GM18517 (cell line): ENCODE results near the gene SELENOS.

ENCODE experiments used
- ATAC-seq: cut with Tn5 transposase; IDR thresholded peaks from one replicate; pipeline ENCODE4 v1.9.1; 2021; ENCODE audit warnings: mild to moderate bottlenecking, moderate library complexity; ENCODE audit not compliant: unreplicated experiment

SELENOS gene

GRCh38 chr15:101277943-101278564 lies 769 bp upstream of the SELENOS start:
- ATAC-seq, result no peak

DNA sequence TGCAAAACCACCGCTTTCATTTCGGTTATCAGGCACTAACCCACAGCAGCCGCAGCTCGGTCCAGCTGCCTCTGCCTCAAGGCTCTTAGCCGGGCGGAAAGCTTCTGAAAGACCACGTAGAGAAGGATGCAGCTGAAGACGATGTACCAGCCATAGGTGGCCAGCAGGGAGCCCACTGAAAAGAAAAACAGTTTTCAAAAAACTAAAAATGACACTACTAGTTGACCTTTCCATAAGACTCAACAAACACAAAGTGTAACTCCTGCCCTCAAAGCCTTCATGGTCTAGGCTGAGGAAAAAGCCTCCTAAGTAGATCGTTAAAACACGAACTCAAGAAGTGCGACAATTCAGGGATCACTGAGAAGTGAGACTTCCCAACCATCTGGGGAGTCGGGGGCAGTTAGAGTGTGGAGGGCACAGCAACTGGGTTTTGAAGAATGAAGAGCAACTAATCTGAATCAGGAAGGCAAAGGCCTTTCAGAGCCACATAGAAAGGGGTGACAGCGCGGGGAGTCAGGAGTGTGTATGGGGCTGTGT lies 716 bp downstream of the SELENOS start:
- ATAC-seq, result peak; percentile 35

DNA sequence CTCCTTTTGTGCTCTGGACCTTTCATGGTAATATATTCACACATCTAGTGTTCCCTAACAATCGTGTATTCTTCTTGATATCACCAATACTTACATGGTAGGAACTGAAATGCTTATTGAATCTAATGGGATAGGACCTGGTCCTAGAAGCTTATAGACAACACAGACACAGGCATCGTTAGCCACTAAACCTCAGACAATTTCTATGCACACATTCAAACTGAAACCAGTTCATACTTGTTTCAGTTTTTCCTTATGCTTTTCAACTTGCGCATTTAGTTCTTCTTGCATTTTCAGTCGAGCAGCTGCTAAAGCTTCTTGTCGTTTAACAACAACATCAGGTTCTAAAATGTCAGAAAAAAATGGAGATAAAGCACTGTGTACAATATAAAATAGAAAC lies 2.3 kb downstream of the SELENOS start:
- ATAC-seq, result peak; percentile 25

DNA sequence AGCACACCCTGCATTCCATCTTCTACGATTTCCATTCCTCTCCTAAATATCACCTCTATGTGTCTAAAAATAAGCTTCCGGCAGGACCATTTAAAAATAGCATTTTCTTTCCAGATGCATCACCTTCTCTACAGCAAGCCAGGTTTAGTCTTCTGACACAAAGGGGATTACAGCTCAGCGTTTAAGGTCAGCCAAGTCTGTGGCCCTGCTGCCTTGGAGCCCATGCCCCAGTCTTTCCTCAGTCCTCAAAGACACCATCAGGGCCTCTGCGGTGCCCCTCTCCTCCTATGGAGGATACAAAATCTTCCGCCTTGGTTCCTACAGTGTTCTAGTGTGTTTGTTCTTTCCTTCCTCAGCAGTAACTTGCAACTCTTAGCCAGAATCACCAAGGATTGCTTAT lies 3.8 kb downstream of the SELENOS start:
- no peak for ATAC-seq

- no peak for ATAC-seq
These were observed 4.7 kb downstream of the SELENOS start for GRCh38 chr15:101272584-101272983.

GRCh38 chr15:101269479-101270223 lies 7.6 kb downstream of the SELENOS start:
- ATAC-seq, result no peak

DNA sequence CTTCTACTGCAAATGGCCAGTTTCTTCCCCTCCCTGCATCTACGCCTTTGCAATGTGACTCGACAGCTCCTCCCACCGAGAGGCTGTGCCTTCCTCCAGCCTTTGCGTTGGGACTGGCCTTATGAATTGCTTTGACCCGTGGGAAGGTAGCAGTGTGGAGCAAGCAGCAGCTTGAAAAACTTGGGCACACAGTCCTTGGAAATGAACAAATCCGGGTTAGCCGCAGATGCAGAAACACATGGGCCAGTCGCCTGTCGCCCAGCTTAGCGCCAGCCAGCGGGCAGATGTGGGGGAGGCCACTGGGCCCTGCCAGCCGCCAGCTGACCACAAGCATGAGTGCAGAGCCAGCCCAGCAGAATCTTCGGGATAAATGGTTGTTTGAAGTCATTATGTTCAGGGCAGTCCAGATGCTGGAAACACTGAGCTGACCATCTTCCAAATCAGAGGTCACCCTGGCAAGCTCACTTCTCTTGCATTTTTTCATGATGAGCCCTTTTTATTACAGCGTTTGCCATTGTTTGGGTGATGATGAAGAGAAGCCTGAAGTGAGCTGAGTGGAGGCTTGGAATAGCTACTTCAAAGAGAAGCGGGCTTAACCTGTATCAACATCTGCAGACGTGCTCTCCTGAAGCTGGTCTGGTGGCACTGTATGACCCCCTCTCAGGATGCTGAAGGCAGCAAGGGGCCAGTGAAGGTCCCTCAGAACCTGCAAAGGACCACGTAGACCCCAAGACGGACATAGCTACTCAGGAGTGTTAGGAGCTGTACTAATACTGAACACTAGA lies 9.8 kb downstream of the SELENOS start:
- ATAC-seq, result no peak

DNA sequence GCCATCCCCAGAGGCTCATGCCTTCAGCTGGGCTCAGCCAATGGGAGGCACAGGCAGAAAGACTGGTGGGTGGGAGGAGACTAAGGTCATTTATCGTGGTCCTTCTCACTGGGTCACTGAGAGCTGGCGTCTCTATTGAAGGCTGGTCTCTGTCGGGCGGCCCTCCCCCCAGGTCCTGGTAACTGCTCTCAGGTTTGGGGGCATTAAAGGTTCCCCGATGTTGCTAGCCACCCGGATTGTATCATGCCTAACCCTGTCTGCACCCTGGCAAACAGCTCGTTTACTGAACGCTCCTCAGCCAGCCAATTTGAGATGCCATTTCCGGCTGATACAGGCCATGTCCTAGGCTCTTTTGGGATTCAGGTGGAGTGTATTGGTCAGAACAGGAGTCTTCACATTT lies 10.5 kb downstream of the SELENOS start:
- ATAC-seq, result no peak

- ATAC-seq, result no peak
These were observed 11.3 kb downstream of the SELENOS start for GRCh38 chr15:101266034-101266433.

DNA sequence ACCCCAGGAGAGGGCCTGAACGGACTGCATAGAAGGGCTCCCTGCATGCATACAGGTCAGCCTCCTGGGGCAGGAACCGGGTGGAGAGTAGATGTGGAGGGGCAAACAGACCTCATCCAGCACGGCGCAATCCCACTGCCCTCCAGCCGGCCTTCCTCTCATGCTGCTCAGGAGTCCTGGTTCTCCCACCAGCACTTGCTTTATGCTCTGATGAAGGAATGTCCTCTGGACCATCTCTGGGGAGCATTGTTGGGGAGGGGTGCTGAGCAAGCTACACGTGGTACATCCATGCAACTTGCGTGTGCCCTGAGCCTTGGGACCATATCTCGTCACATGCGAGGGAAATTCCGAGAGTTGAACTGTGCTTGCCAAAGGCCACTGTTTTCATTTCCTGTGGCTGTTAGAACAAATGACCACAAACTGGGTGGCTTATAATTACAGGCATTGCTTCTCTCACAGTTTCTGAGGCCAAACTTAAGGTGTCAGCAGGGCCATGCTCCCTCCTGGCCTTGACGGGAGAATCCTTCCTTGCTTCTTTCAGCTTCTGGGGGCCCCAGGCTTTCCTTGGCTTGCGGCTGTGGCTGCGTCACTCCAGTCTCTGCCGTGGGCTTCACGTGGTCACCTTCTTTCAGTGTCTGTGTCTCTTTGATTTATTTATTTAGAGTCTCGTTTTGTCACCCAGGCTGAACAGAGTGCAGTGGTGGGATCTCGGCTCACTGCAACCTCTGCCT lies 12.2 kb downstream of the SELENOS start:
- no peak for ATAC-seq

DNA sequence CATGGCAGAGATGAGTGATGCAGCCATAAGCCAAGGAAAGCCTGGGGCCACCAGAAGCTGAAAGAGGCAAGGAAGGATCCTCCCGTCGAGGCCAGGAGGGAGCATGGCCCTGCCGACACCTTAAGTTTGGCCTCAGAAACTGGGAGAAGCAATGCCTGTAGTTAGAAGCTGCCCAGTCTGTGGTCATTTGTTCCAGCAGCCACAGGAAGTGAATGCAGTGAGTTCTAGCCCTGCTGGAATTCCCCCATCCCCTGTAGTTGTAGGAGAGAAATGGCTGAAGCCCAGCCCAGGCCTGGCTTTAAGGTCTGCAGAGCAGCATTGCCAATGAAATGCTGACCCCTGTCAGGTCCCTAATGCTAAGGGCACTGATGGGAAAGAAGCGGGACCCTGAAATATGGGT lies 13.3 kb downstream of the SELENOS start:
- no peak for ATAC-seq

DNA sequence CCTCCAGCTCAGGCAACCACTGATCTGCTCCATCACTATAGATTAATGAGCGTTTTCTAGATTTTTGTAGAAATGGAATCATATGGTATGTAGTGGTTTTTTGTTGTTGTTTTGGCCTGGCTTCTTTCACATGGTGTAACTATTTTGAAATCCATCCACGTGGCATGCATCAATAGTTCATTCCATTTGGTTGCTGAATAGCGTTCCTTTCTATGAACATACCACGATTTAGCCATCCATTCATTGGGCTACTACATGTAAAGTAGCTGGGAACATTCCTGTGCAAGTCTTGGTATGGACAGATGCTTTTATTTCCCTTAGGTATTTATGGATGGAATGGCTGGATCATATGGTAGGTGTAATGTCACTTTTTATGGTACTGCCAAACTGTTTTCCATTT lies 14.7 kb downstream of the SELENOS start:
- ATAC-seq, result no peak

DNA sequence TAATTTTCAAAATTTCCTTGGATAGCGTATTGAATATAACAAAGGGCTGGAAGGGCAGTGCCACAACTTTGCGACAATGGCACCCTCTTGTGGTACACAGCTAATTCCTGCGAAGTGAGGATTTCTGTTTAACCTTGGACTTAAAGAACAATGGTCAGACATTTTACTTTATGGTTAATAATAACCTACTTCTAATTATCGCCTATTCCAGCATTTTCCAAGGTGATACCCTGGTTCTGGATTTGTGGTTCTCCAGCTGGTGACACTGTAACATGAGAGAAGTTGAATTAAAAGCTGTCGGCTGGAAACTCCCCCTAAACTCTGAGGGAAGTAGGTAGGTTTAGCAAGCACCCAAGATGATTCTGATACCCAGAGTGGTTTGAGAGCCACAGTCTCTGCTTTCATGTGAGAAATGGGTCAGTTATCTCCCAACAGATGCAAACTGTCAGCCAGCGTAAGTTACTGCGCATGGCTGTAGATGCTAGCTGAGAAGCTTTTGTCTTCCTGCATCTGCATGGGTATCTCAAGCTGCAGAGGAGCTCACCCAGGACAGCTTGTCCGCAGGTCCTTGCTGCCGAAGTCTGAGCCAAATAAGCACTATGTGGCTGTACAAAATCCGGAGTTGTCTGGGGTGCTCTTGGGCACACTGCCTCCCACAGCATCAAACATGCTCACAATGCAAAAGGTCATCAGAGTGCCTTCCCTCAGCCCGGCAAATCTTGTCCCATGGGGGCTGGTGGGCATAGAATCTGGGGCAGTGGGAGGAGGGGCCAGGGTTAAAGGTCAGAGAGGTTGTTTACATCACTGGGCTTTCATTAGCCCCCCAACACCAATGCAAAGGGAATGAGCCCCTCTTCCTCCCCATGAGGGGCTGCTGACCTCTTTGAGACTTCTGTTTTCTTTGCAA lies 18.8 kb downstream of the SELENOS start:
- ATAC-seq, result no peak

DNA sequence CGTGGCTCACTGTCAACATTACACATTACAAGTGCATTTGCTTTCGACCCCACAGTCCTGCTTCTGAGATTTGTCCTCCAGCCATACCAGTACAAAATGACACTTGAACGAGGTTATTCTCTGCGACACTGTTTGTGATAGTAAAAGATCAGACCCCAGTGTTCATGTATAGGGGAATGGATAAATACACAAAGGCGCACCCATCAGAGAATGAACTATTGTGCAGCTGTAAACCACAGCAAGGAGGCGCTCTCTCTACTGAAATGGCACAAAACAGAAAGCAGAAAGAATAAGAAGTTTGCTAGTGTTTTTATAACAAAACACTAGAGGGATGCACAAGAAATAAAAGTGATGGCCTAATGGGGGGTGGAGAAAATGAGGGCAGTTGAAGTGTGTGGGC lies 20.5 kb downstream of the SELENOS start:
- no peak for ATAC-seq

DNA sequence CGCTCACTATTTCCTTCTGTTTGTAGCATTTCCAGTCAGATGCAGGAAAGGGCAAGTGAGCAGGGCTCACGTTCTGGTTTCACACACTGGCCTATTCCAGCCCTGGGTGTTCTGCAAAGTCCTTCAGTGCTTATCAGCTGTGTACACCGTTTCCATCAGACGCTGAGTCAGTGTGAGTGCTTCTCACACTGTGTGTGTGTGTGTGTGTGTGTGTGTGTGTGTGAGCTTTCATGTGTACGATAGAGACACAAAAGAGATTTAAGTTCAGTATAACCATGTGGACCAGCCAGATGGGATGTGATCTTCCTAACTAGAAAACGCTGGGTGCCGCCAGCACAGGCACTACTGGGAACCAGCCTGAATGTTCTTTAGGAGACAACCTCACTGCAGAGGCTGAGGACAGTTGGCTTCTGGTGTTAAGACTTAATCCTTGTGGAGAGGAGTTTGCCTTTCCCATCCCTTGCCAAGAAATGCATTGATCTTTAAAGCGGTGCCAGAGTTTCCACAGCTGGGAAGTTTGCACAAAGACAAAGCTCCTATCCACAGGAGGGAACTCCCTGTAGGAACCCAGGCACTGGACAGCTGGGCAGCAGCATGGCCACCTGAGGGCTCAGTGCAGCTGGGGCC lies 21.6 kb downstream of the SELENOS start:
- ATAC-seq, result no peak

GRCh38 chr15:101255051-101255395 lies 22.3 kb downstream of the SELENOS start:
- ATAC-seq, result no peak

- ATAC-seq, result no peak
These were observed 22.9 kb downstream of the SELENOS start for GRCh38 chr15:101254157-101255050.

DNA sequence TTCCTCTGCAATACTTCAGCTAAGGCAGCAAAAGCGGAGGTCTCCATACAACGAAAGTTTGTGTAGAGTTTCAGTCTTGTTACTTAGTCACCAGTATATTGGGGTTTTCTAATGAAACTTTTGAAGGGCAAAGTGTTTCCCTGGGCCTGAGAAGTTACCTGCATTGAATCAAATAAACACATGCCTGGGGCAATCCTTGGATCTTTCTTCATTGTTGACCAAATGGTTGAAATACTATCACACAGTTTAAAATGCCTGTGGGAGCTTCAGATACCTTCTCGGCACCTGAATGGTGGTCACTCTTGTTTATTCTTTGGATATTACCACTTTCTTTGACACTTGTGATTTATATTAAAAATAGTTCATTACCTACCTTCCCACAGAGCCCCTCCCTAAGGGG lies 24.4 kb downstream of the SELENOS start:
- ATAC-seq, result peak; percentile 1
